ENCODE data around the gene KLF4.

KLF4 gene

DNA sequence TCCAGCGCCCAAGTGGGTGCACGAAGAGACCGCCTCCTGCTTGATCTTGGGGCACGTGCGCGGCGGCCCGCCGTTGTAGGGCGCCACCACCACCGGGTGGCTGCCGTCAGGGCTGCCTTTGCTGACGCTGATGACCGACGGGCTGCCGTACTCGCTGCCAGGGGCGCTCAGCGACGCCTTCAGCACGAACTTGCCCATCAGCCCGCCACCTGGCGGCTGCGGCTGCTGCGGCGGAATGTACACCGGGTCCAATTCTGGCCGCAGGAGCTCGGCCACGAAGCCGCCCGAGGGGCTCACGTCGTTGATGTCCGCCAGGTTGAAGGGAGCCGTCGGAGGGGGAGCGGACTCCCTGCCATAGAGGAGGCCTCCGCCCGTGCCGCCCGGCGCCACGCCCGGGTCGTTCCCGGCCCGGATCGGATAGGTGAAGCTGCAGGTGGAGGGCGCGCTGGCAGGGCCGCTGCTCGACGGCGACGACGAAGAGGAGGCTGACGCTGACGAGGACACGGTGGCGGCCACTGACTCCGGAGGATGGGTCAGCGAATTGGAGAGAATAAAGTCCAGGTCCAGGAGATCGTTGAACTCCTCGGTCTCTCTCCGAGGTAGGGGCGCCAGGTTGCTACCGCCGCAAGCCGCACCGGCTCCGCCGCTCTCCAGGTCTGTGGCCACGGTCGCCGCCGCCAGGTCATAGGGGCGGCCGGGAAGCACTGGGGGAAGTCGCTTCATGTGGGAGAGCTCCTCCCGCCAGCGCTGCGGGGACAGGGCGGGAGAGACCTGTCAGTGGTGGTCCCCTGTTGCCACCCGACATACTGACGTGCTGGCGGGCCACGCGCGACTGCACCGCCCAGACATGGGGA lies 1.8 kb downstream of the KLF4 start:
- DNase-seq (ENCODE audit: low spot score) = no peak

DNA sequence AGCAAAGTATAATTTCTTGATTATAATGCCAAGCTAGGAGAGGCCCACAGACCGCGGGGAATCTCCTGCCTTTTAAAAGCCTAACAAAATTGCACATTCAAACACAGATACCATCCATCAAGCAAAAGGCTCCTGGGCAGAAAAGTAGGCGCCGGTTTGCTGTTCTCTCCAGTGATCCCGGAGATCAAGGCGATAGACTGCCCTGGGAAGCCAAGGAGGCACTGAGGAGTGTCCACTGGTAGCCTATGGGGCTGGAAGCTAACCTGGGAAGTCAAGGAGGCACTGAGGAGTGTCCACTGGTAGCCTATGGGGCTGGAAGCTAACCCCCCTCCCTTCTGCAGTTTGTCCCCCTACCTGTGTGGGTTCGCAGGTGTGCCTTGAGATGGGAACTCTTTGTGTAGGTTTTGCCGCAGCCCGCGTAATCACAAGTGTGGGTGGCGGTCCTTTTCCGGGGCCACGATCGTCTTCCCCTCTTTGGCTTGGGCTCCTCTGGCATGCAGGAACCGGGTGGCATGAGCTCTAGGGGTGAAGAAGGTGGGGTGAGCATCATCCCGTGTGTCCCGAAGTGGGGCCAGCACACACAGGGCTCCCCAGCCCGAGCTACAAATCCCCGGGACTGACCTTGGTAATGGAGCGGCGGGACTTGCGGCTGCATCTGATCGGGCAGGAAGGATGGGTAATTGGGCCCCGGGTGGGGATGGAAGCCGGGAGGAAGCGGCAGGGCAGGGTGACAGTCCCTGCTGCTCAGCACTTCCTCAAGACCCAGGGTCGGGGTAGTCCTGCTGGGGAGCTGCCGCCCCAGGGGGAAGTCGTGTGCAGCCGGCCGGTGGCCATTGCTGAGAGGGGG lies 2.7 kb downstream of the KLF4 start:
- DNase-seq (ENCODE audit: low spot score) = no peak

DNA sequence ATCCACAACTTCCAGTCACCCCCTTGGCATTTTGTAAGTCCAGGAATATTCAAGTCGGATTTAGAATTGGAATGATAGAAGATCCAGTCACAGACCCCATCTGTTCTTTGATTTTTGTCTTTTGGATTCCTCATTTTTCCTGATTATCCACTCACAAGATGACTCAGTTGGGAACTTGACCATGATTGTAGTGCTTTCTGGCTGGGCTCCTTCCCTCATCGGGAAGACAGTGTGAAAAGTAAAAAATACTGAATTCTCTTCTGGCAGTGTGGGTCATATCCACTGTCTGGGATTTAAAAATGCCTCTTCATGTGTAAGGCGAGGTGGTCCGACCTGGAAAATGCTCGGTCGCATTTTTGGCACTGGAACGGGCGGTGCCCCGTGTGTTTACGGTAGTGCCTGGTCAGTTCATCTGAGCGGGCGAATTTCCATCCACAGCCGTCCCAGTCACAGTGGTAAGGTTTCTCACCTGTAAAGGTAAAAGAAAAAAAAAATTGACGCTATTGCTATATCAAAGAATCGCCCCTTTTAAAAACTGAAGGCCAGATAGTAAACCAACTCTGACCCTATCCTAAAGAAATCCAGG lies 4.0 kb downstream of the KLF4 start:
- no peak for DNase-seq (ENCODE audit: low spot score)

DNA sequence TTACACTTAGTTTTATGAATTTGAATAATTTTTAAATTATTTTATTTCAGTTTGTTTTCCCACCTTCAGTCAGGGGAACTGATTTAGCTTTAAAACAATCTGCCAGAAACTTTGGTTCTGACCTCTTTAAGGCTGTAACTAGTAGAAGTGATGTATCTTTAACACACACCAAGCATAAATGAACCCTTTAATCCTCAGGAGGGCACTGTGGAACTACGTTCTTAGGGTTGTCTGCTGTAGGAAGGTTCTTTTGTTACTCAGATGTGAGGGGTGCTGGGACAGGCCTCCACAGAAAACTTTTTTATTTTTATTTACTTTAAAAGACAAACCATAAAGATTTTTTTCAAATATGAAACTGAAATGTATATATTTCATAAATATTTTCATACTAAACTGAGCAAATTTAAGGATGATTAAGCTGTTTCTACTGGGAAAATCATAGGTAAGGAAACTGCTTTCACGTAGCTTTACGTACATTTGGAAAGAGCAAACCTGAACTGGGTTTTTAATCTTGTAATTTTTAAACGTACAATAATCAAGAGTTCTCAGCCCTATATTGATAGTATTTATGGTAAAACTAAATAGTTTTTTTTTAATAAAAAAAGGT lies 5.3 kb downstream of the KLF4 start:
- peak; percentile 89 for DNase-seq (ENCODE audit: low spot score)

DNA sequence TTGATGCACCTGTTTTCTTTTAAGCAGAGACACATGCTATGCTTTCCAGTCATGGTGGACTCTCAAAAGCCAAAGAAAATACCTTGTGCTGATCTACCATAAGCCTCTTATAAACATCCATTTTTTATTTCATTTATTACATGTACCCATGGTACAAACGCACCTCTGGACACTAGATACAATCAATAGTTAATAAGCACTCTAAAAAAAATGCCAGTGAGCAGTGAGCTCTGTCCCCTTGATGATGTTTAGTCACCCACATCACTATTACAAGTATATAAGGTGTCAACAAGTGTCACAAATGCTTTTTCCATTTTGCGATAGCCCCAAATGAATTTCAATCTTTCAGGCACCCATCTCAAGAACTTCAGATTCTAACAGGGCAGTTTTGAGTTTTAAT lies 5.9 kb downstream of the KLF4 start:
- DNase-seq (ENCODE audit: low spot score) = no peak

DNA sequence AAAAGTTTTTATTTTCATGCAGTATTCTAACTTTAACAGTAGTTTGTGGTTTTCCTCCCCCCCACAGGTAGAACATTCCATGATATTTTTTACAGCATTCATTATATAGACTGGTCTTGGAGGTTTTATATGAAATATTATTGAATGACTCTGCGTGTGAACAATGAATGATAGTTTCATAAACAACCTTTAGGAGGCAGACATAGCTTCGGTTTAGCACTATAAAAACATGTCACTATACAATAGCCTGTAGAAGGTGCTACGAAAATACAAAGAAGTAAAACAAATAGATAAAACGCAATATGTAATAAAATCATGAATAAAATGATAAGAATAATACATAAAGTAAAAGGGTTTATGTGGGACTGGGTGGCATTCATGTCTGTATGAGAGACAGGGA lies 8.5 kb downstream of the KLF4 start:
- peak; percentile 67 for DNase-seq (ENCODE audit: low spot score)

DNA sequence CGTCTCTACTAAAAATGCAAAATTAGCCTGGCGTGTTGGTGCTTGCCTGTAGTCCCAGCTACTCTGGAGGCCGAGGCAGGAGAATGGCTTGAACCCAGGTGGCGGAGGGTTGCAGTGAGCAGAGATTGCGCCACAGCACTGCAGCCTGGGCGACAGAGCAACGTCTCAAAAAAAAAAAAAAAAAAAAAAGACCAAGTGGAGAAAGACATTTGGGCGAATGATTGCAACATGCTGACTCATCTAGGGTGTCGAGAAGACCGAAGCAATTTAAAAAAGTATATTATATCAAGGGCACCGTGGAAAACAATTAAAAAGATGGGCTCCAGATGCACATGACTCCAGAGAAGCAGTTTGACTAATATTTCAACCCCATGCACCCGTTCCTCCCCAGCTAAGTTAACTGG lies 9.2 kb downstream of the KLF4 start:
- DNase-seq (ENCODE audit: low spot score) = peak; percentile 80

DNA sequence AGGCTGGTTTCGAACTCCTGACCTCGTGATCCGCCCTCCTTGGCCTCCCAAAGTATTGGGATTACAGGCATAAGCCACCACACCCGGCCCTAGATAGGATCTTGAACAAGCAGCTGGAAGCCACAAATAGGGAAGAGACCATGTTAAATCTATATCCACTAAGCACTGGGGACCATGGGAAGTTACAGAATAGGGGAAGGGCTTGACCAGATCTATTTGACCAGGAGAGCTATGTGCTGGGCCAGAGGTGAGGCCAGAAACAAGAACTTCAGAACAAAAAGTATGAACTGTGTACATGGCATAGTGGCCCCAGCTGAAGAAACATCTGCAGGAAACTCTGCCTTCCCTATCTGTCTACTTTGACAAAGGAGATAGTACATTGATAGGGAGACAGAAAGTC lies 10.8 kb downstream of the KLF4 start:
- DNase-seq (ENCODE audit: low spot score) = no peak

DNA sequence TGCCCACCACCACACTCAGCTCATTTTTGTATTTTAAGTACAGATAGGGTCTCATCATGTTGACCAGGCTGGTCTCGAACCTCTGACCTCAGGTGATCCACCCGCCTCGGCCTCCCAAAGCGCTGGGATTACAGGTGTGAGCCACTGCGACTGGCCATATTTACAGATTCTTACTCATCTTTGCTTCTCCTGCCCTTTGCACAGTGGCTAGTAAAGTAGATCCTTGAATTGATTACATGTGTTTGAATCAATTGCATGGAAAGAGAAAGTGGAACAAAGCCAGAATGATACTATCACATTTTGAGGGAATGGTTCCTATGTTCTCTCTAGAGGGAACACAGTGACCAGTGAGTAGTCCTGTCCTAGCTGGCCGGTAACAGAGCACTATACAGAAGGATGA lies 15.4 kb downstream of the KLF4 start:
- no peak for DNase-seq (ENCODE audit: low spot score)

DNA sequence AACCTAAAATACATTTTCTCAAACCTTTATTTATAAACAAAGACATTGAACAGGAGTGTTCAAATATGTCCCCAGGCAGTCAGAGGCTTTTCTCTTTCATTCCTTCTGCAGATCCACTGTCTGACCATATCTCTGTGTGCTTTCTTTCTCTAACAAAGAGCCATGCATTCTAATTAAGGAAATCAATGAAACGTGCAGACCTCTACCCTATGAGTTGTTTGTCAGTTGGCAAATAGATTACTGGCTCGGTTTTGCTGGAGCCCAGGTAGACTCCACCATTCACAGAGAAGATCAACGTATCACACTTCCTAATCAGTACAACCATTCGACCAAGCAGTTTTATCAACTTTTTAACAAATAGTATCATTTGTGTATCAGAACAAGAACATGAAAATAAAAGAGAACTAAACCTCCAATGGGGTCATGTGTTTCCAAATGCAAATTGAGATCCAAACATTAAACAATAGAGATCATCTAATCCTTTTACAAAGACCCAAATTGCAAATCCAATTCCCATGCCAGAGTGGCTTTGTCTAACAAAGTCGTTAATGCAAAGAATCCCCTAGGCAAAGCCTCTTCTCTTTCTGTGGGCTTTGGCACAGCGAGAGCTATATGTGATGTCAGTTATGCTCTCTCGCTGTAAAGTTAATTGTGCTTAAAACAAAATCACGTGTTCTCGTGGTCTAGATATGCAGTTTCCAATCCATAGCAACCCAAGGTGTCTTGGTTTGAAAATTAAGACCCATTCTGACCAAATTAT lies 16.8 kb downstream of the KLF4 start:
- DNase-seq (ENCODE audit: low spot score) = no peak

DNA sequence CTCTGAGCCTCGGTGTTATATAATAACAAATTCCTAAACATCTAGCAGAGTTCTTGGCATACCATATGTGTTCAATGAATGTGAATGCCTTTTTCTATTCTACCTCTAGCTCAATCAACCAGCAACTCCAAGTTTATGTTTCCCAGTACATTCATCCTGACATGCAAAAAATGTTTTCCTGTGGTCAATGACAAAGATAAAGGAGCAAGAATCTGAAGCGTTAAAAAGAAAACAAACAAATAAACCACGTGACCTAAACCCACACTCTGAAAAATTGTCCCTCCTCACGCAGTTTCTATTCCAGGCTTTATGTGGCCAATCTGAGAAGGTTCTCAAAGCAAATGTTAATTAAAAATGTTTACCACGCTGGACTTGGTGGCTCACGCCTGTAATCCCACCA lies 18.0 kb downstream of the KLF4 start:
- no peak for DNase-seq (ENCODE audit: low spot score)

DNA sequence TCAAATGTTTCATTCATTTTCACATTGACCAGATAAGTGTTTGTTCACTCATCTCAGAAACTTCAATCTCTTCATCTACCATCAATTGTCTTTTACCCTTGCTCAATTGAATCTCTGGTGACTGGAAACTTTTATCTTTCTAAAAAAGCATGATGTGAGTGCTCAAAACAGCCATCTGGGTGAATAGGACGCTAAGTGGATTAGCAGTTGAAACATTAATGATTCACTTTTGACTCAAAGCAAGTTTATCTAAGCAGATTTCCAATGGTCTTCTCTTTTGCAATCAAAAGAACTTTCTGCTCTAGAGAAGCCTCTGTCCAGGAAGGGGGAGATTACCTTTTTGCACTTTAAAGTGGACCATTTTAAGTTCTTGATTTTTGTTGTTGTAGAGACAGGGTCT lies 22.2 kb downstream of the KLF4 start:
- no peak for DNase-seq (ENCODE audit: low spot score)

DNA sequence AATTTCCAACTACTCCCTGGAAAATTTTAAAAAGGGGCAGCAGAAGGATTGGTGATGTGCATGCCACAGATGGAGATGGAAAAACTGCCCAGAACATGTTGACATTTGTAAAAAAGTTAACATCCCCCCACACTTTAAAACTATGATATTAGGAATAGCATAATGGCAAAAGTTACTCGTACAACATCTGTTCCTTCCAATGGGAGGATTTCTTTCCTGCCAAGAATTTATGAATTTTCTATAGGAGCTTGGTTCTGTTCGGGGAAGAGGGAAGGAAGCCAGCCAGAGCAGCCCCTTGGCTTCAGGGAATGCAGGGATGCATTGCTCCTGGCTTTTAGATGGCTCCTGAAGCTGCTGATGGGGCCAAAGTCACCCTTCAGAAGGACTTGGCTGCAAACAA lies 22.7 kb downstream of the KLF4 start:
- no peak for DNase-seq (ENCODE audit: low spot score)

DNA sequence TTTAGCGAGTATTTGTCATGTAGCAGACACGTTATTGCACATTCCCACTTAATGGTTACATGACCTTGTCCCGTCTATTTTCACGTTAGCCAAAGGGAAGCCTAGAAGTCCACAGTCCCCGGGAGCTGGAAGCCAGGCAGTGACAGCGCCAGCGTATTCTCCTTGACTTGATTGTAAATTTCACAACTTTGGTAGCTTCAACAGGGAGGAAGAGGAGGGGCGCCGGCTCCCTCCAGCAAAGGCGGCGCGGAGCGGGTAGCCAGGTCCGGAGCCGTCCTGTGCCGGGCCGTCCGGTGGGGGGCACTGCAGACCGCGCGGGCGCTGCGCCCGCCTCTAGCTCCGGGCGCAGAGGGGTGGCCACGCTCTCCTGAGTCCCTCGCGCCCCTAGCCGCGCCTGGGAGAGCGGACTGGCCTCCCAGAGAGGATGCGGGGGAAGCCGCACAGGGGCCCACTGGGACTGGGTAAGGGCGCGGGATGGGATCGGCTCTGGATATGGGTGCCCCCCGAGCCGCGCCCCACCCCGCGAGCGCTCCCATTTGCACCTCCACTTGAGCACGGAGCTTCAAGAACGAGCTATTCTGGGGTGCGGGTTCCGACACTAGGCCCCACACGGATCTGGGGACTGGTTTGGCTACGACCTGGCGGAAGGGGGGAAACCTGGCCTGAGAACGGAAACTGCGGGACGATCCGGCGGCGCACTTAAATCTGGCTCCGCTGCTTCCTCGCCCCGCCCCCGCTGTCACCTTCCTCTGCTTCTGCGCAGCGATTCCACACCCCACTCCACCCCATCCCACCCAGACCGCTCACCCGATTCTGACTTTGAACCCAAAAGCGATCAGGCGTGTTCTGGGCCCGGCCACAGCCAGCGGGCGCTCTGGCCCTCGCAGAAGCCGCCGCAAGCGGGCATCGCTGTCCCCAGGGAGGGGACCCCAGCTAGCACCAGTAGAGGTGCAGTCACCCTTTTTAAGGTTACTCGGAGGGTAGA lies 23.8 kb downstream of the KLF4 start:
- DNase-seq (ENCODE audit: low spot score) = no peak

DNA sequence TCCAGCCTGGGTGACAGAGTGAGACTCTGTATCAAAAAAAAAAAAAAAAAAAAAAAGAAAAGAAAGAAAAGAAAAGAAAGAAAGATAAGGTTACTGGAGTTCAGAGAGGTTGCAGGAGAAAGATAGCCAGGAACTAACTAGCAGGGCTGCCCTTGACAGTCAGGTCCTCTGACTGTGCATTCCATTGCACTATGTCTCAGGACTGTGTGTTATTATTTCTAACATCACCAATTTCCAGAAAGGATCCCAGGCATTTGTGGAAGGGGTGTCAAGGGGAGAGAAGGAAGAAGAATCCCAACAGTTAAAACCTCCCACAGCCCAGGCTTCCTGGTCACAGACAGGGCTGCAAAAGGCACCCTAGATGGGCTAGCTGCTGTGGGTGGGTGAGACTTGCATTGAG lies 25.1 kb downstream of the KLF4 start:
- DNase-seq (ENCODE audit: low spot score) = no peak

DNA sequence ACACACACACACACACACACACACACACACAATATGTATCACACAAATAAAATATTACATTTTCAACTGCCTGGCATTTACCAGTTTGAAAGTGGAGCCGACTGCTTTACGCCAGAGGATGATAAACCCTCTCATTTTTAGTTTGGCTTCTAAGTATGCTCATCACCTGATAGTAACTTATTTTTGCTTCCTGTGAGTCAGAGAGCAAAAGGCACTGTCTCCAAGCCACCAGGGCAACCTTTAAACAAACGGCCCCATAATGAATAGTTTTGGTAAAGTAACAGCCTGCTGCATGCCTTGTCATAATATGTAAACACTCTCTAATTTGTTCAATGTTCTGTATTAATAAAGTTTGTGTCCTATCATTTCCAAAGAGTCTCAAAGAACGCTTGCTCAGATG lies 26.9 kb downstream of the KLF4 start:
- DNase-seq (ENCODE audit: low spot score) = peak; percentile 43

DNA sequence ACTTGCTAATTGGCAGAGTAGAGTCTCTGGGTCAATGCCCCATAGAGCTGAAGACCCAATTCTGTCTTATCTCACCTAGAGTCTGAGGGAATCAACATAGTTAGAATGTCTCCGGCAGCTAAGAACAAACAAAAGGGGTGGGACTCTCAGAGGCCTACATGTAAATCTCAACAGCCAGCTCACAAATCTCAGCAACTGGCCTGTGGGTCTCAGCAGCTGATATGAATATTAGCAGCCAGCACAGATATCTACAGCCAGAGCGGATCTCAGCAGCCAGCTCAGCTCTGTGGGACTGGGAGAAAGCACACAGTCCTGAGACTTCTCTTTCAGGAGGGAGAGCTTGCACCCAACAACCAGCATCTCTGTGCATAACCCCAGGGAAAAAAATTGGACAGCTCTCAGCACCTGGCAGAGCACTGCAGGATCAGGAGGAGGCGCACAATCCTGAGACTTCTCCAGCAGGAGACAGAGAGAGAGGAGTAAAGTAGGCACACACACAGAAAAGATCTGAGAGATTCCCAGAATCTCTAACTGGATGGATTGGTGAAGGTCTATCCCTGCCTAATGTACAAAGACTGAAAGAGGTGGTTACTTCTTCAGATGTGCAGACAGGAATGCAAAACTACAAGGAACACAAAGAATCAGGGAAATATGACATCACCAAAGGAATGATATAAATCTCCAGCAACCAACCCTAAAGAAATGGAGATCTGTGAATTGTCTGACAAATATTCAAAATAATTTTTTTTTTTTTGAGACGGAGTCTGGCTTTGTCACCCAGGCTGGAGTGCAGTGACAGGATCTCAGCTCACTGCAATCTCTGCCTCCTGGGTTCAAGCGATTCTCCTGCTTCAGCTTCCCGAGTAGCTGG lies 29.2 kb downstream of the KLF4 start:
- no peak for DNase-seq (ENCODE audit: low spot score)

DNA sequence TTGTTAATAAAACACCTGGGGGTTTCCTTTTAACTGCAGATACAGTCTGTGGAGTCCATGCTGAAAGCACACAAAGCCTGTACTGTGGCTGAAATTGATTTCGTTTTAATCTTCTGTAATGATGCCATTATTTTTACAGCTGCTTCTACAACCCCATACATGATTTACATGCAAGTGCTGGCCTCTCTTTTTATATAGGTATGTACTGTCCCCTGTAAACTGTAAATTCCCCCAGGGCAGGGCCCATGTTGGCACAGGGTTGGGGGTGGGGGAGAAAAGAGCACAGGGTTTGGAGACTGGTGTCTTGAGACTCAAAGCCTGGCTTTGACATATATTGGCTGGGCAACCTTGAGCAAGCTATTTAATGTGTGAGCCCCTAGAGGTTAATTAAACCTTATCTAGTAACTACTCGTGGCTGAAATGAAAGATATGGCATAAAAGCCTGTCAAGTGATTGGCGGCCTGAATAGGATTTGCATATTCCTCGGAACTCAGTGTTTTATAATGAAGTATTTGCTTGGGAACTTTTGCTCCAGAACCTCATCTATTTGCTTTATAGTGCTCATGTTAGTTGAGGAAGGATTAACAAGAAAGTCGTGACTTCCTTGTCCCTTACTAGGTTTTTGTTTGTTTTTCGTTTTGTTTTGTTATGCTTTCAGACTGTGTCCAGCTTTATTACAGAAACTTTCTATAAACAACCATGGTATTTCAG lies 34.0 kb downstream of the KLF4 start:
- no peak for DNase-seq (ENCODE audit: low spot score)

DNA sequence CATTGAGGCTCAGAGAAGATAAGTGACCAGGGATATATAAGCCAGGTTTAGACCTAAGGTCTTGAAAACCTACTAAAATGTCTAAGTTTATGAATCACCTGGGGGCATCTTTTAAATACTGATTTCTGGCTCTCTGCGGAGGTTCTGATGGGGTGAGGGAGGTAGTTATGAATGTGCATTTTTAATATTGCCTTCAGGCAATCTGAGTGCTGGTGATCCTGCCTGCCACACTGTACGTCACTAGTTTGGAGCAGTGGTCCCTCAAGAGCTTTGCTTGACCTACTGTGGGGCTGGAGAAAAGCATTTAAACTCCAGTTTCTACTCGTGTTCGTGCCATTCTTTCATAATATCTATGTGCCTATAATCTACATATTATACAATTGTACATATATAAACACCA lies 36.1 kb downstream of the KLF4 start:
- no peak for DNase-seq (ENCODE audit: low spot score)
